HCT116 (cell line): ENCODE data around the gene ALPL. TPM values are rescaled to one million over a fixed set of nuclear protein-coding genes. Genes with fewer than 3 reads are reported as not detected.

ENCODE experiments used
- ATAC-seq: fragments of 200-7000 bp; cut with Tn5 transposase; 2 replicates; pipeline ENCODE4 v1.9.1; 2020; ENCODE audit warnings: mild to moderate bottlenecking, moderate library complexity
- BruUV-seq: library from RNA; stranded (reverse); fragments of 400-500 nt; replicated peaks from 2 replicates; lab custom pipeline; 2021; lab: Mats Ljungman, UMichigan
- CTCF ChIA-PET: fragments of 300-600 bp; sonication (Branson Sonifier 250); formaldehyde crosslinking; loops from one replicate; lab custom pipeline; 2021; ENCODE audit warnings: antibody characterized with exemption; lab: Charles Lee
- POLR2A ChIA-PET: fragments of 300-600, 350-600 bp; sonication (Branson Sonifier 250); formaldehyde crosslinking; loops from one replicate; lab custom pipeline; 2021; ENCODE audit warnings: antibody characterized with exemption; lab: Charles Lee
- RAD21 ChIA-PET, 2 experiments: fragments of 300-600 bp; sonication (Branson Sonifier 250); formaldehyde crosslinking; loops; one replicate each; lab custom pipeline; 2023; ENCODE audit warnings: low total read pairs in 2 of 2; ENCODE audit not compliant: uncharacterized antibody in 2 of 2, unreplicated experiment in 2 of 2, low non-redundant PET in 1 of 2; lab: Charles Lee
- DNase-seq: peaks from one replicate; pipeline ENCODE4 v3.0.0-alpha.2; 2010; ENCODE audit warnings: low read depth, low spot score
- H2AFZ ChIP-seq: fragments of 200-600 bp; shearing (Covaris generic), sonication (generic); 2 replicates; pipeline ENCODE4 v1.6.1; 2017; ENCODE audit warnings: low read depth, mixed run types, mixed read lengths, antibody characterized with exemption, low read length; ENCODE audit not compliant: poor library complexity, severe bottlenecking
- H3K27ac ChIP-seq: 2 replicates; pipeline ENCODE4 v1.5.1; 2012; ENCODE audit warnings: low read depth, low read length
- H3K27me3 ChIP-seq: fragments of 200-600 bp; sonication (generic); 2 replicates; pipeline ENCODE4 v1.6.1; 2016; ENCODE audit warnings: mixed run types, low read length, mixed read lengths; ENCODE audit not compliant: insufficient read depth
- H3K36me3 ChIP-seq, 2 experiments: fragments of 200-500 bp in 1 of 2; fragments of 200-600 bp in 1 of 2; sonication (Bioruptor generic) in 1 of 2; sonication (generic) in 1 of 2; 2 replicates each; pipeline versions ENCODE4 v1.5.1 to v1.6.1; 2014 to 2016; ENCODE audit warnings: low read length in 2 of 2, inconsistent platforms in 1 of 2, mixed read lengths in 1 of 2, mixed run types in 1 of 2; ENCODE audit not compliant: insufficient read depth in 2 of 2, control insufficient read depth in 1 of 2
- H3K4me1 ChIP-seq, 2 experiments: fragments of 200-600 bp in 1 of 2; sonication (generic) in 1 of 2; 2 replicates each; pipeline versions ENCODE4 v1.5.1 to v1.6.1; 2012 to 2017; ENCODE audit warnings: low read length in 2 of 2, inconsistent platforms in 1 of 2, mild to moderate bottlenecking in 1 of 2, mixed read lengths in 1 of 2, mixed run types in 1 of 2, moderate library complexity in 1 of 2; ENCODE audit not compliant: insufficient read depth in 2 of 2, control insufficient read depth in 1 of 2
- H3K4me2 ChIP-seq: fragments of 200-600 bp; sonication (generic); 2 replicates; pipeline ENCODE4 v1.6.1; 2017; ENCODE audit warnings: mixed run types, low read length, mixed read lengths
- H3K4me3 ChIP-seq, 2 experiments: fragments of 200-600 bp in 1 of 2; sonication (generic) in 1 of 2; replicated peaks in 1 of 2; 2 replicates each; pipeline ENCODE4 v1.5.1; 2011 to 2016; ENCODE audit warnings: low read length in 2 of 2, control low read depth in 1 of 2, low read depth in 1 of 2, mild to moderate bottlenecking in 1 of 2, mixed read lengths in 1 of 2, mixed run types in 1 of 2
- H3K79me2 ChIP-seq: fragments of 200-600 bp; sonication (generic); 2 replicates; pipeline ENCODE4 v1.6.1; 2017; ENCODE audit warnings: mild to moderate bottlenecking, mixed run types, low read length, moderate library complexity, mixed read lengths; ENCODE audit not compliant: insufficient read depth
- H3K9ac ChIP-seq: fragments of 200-600 bp; sonication (generic); 2 replicates; pipeline ENCODE4 v1.6.1; 2016; ENCODE audit warnings: low read length, mixed read lengths
- H3K9me2 ChIP-seq: fragments of 200-600 bp; sonication (generic), shearing (Covaris generic); 2 replicates; pipeline ENCODE4 v1.6.1; 2017; ENCODE audit warnings: mixed run types, mild to moderate bottlenecking, moderate library complexity; ENCODE audit not compliant: insufficient read depth
- H3K9me3 ChIP-seq, 2 experiments: fragments of 200-500 bp in 1 of 2; fragments of 200-600 bp in 1 of 2; sonication (Bioruptor generic) in 1 of 2; sonication (generic) in 1 of 2; 2 replicates each; pipeline ENCODE4 v1.6.1; 2014 to 2017; ENCODE audit warnings: low read length in 2 of 2, mixed read lengths in 2 of 2, inconsistent platforms in 1 of 2, low read depth in 1 of 2, mild to moderate bottlenecking in 1 of 2, mixed run types in 1 of 2, moderate library complexity in 1 of 2; ENCODE audit not compliant: control insufficient read depth in 1 of 2, insufficient read depth in 1 of 2
- H4K20me1 ChIP-seq: fragments of 200-600 bp; sonication (generic), shearing (Covaris generic); 2 replicates; pipeline ENCODE4 v1.6.1; 2017; ENCODE audit warnings: mixed run types, mild to moderate bottlenecking, moderate library complexity; ENCODE audit not compliant: insufficient read depth
- ATF3 ChIP-seq: IDR thresholded peaks from 2 replicates; pipeline ENCODE4 v1.6.1; 2012
- CEBPB ChIP-seq: IDR thresholded peaks from 2 replicates; pipeline ENCODE4 v1.6.1; 2012; ENCODE audit warnings: low read depth
- CTCF ChIP-seq, 3 experiments: fragments of 200-600 bp in 1 of 3; sonication (generic) in 1 of 3; IDR thresholded peaks in 2 of 3; conservative IDR thresholded peaks in 1 of 3; 2 replicates each; pipeline ENCODE4 v1.5.1; 2012 to 2017; ENCODE audit warnings: low read depth in 2 of 3, low read length in 2 of 3, antibody characterized with exemption in 1 of 3, borderline replicate concordance in 1 of 3, control low read depth in 1 of 3, mild to moderate bottlenecking in 1 of 3, mixed read lengths in 1 of 3, mixed run types in 1 of 3, moderate library complexity in 1 of 3; ENCODE audit not compliant: insufficient read depth in 1 of 3
- ELF1 ChIP-seq: IDR thresholded peaks from 2 replicates; pipeline ENCODE4 v1.6.1; 2012; ENCODE audit warnings: low read depth, borderline replicate concordance
- EZH2 ChIP-seq: fragments of 200-600 bp; sonication (generic); IDR thresholded peaks from 2 replicates; pipeline ENCODE4 v1.6.1; 2017; ENCODE audit warnings: antibody characterized with exemption, mixed run types
- EZH2phosphoT487 ChIP-seq: fragments of 200-600 bp; IDR thresholded peaks from 2 replicates; pipeline ENCODE4 v1.6.1; 2018; ENCODE audit warnings: antibody characterized with exemption, borderline replicate concordance
- FOSL1 ChIP-seq: IDR thresholded peaks from 2 replicates; pipeline ENCODE4 v1.6.1; 2012; ENCODE audit warnings: low read depth
- JUND ChIP-seq: IDR thresholded peaks from 2 replicates; pipeline ENCODE4 v1.6.1; 2012
- POLR2A ChIP-seq: IDR thresholded peaks from 2 replicates; pipeline ENCODE4 v1.7.0; 2011; ENCODE audit warnings: borderline replicate concordance; ENCODE audit not compliant: insufficient read depth, insufficient read length; ENCODE audit errors: extremely low read depth
- POLR2AphosphoS5 ChIP-seq: IDR thresholded peaks from 2 replicates; pipeline ENCODE4 v1.6.1; 2011; ENCODE audit warnings: mild to moderate bottlenecking, low read depth, low read length, moderate library complexity
- REST ChIP-seq: IDR thresholded peaks from 2 replicates; pipeline ENCODE4 v1.6.1; 2012; ENCODE audit warnings: low read depth
- SP1 ChIP-seq: IDR thresholded peaks from 2 replicates; pipeline ENCODE4 v1.6.1; 2012; ENCODE audit warnings: low read depth
- YY1 ChIP-seq: IDR thresholded peaks from 2 replicates; pipeline ENCODE4 v1.6.1; 2011; ENCODE audit warnings: low read length, low read depth, moderate library complexity, mild to moderate bottlenecking; ENCODE audit not compliant: insufficient replicate concordance; ENCODE audit errors: extremely low read depth
- ZBTB33 ChIP-seq: IDR thresholded peaks from 2 replicates; pipeline ENCODE4 v1.6.1; 2011; ENCODE audit warnings: mild to moderate bottlenecking, low read length, moderate library complexity; ENCODE audit not compliant: insufficient replicate concordance; ENCODE audit errors: extremely low read depth
- ZFX ChIP-seq: fragments of 450-650 bp; IDR thresholded peaks from 2 replicates; pipeline ENCODE4 v1.6.1; 2017
- intact Hi-C: fragments of 100-400 bp; cut with micrococcal nuclease; formaldehyde crosslinking; loops from 2 replicates; pipeline ENCODE4 v1.10.0; 2022
- total RNA-seq: library from RNA; stranded (reverse); gene quantifications from one replicate; pipeline ENCODE4 v1.2.1, GENCODE V29; 2021; ENCODE audit not compliant: unreplicated experiment

ALPL gene
- total RNA-seq, 1 experiment from 2014 or later, result 0.61 TPM

- no peaks in the 10 kb centered on the region for H3K27me3 ChIP-seq
- H3K4me3 ChIP-seq, result no peak overlapping the region
- no peak overlapping the region for H3K27ac ChIP-seq
- no peaks in the 10 kb centered on the region for H3K9me2 ChIP-seq
- no peak overlapping the region for H2AFZ ChIP-seq
- no peak overlapping the region for H3K4me2 ChIP-seq
- no peaks in the 10 kb centered on the region for H4K20me1 ChIP-seq
- TF ChIP-seq ZFX (no peak), EZH2phosphoT487 (no peak), FOSL1 (no peak), POLR2AphosphoS5 (no peak), JUND (no peak), SP1 (no peak), YY1 (no peak), EZH2 (no peak), ZBTB33 (no peak), ATF3 (no peak), ELF1 (no peak), REST (no peak), CEBPB (no peak), POLR2A (no peak), CTCF (IDR thresholded peaks at IDR 0.05 in 2 of 3, conservative IDR thresholded peaks at IDR 0.05 in 1 of 3; ENCODE audit: borderline replicate concordance in 1 of 3, insufficient read depth in 1 of 3, low read depth in 2 of 3, low read length in 2 of 3) (no peak)
- H3K9me3 ChIP-seq, result no peaks in the 10 kb centered on the region
- no peak for DNase-seq
- ChIA-PET POLR2A (no interaction called here), CTCF (no interaction called here), RAD21 (no interaction called here)
- peaks cover 12 to 27% of the 10 kb centered on the region in 2 experiments; a peak in 3 of 4 replicates for H3K4me1 ChIP-seq
- no peaks in the 10 kb centered on the region for H3K36me3 ChIP-seq
- intact Hi-C loops, result loop anchor here (5.0 kb wide), 1 partner anchor 340 kb away; no protein-coding TSS in a partner anchor
- H3K79me2 ChIP-seq, result no peaks in the 10 kb centered on the region
- H3K9ac ChIP-seq, result no peak overlapping the region
- no TSS peak for BruUV-seq
- ATAC-seq, result no peak
These were observed 63.0 kb downstream of the ALPL start for GRCh38 chr1:21572221-21572620.
